Upper lobe of right lung (tissue), 1 donor: ENCODE measurements around the gene GLS2. TPM values are rescaled to one million over a fixed set of nuclear protein-coding genes. Genes with fewer than 3 reads are reported as not detected.
A peak's percentile ranks its signal among the peaks of the same experiment; 100 is the strongest.
"Not testable (repeated sequence)": the region's sequence is repeated elsewhere in the genome, so short reads cannot be mapped to it uniquely, and the experiment has no call there.

Source experiments
- ATAC-seq: fragments of 200-7000 bp; cut with Tn5 transposase; one replicate; pipeline ENCODE4 v1.9.1; 2020; ENCODE audit warnings: mild to moderate bottlenecking, moderate library complexity
- DNase-seq: peaks from one replicate; pipeline ENCODE4 v3.0.0-alpha.2; 2020
- H3K27ac ChIP-seq: fragments of 200-600 bp; one replicate; pipeline ENCODE4 v1.8.0; 2022
- H3K27me3 ChIP-seq: fragments of 200-600 bp; one replicate; pipeline ENCODE4 v1.8.0; 2022; ENCODE audit warnings: mild to moderate bottlenecking
- H3K36me3 ChIP-seq: fragments of 200-600 bp; one replicate; pipeline ENCODE4 v1.8.0; 2022
- H3K4me1 ChIP-seq: fragments of 200-600 bp; one replicate; pipeline ENCODE4 v1.8.0; 2022
- H3K4me3 ChIP-seq: fragments of 200-600 bp; one replicate; pipeline ENCODE4 v1.8.0; 2022; ENCODE audit warnings: mild to moderate bottlenecking
- H3K9me3 ChIP-seq: fragments of 200-600 bp; one replicate; pipeline ENCODE4 v1.8.0; 2022
- CTCF ChIP-seq: fragments of 200-600 bp; IDR thresholded peaks from one replicate; pipeline ENCODE4 v1.8.0; 2022; ENCODE audit warnings: antibody characterized with exemption
- intact Hi-C: fragments of 100-400 bp; cut with DNase I; formaldehyde crosslinking; loops from one replicate; pipeline ENCODE4 v1.11.0; 2022
- total RNA-seq: library from RNA; stranded (reverse); fragmentation: NEBNext Ultra II Directional; extraction: Animal tissue kit (Norgen Biotek cat#: 25700); gene quantifications from one replicate; pipeline ENCODE4 v1.2.1, GENCODE V29; 2021
- donor health status: DM: no; HTN: yes; CAD: no; lungs with severe emphysema.

GLS2 gene
- total RNA-seq, 1 donor from 2014 or later: 5.5 TPM

GRCh38 chr12:56518570-56518969, 30.6 kb upstream of the GLS2 start:
- Histone ChIP-seq H3K4me3 (no peak overlapping the region), H3K27ac (no peak overlapping the region), H3K4me1 (peaks cover 30% of the 10 kb centered on the region), H3K27me3 (no peaks in the 10 kb centered on the region), H3K36me3 (no peaks in the 10 kb centered on the region), H3K9me3 (no peaks in the 10 kb centered on the region)
- no peak for ATAC-seq
- intact Hi-C loops: no loop called here
- no peak for TF ChIP-seq CTCF
- no peak for DNase-seq

GRCh38 chr12:56517854-56518253, 29.9 kb upstream of the GLS2 start:
- no peaks in the 10 kb centered on the region for H3K9me3 ChIP-seq
- no peak overlapping the region for H3K4me3 ChIP-seq
- no peak overlapping the region for H3K27ac ChIP-seq
- no peaks in the 10 kb centered on the region for H3K36me3 ChIP-seq
- no peak for DNase-seq
- intact Hi-C loops: no loop called here
- no peak for ATAC-seq
- no peak for TF ChIP-seq CTCF
- H3K4me1 ChIP-seq: peaks cover 27% of the 10 kb centered on the region
- H3K27me3 ChIP-seq: no peaks in the 10 kb centered on the region

- not testable (repeated sequence) for H3K36me3 ChIP-seq, H3K27ac ChIP-seq, H3K27me3 ChIP-seq, ATAC-seq, H3K4me1 ChIP-seq, H3K9me3 ChIP-seq, DNase-seq, H3K4me3 ChIP-seq
- intact Hi-C loops: loop anchor here (5.0 kb wide), 1 partner anchor 58 kb away; no protein-coding TSS in a partner anchor
These were observed 26.0 kb upstream of the GLS2 start for GRCh38 chr12:56514014-56514318.

- Histone ChIP-seq H3K36me3 (no peaks in the 10 kb centered on the region), H3K4me3 (no peak overlapping the region), H3K27ac (no peak overlapping the region), H3K4me1 (no peaks in the 10 kb centered on the region), H3K9me3 (no peaks in the 10 kb centered on the region), H3K27me3 (no peaks in the 10 kb centered on the region)
- ATAC-seq (no peak), DNase-seq (no peak)
- no peak for TF ChIP-seq CTCF
- intact Hi-C loops: loop anchor here (5.0 kb wide), 1 partner anchor 62 kb away; no protein-coding TSS in a partner anchor
These were observed 22.8 kb upstream of the GLS2 start for GRCh38 chr12:56510786-56511185.

GRCh38 chr12:56499879-56500278, 11.9 kb upstream of the GLS2 start:
- H3K27ac ChIP-seq, H3K4me1 ChIP-seq, intact Hi-C loops, H3K9me3 ChIP-seq, H3K4me3 ChIP-seq, H3K27me3 ChIP-seq, H3K36me3 ChIP-seq, DNase-seq, ATAC-seq: not testable (repeated sequence)

- DNase-seq, H3K9me3 ChIP-seq, H3K4me3 ChIP-seq, H3K4me1 ChIP-seq, intact Hi-C loops, H3K36me3 ChIP-seq, H3K27ac ChIP-seq, H3K27me3 ChIP-seq, ATAC-seq: not testable (repeated sequence)
These were observed 11.5 kb upstream of the GLS2 start for GRCh38 chr12:56499452-56499851.

GRCh38 chr12:56498126-56498902, 10.4 kb upstream of the GLS2 start:
- H3K9me3 ChIP-seq, ATAC-seq, intact Hi-C loops: not testable (repeated sequence)

GRCh38 chr12:56496704-56497103, 8.7 kb upstream of the GLS2 start:
- H3K27me3 ChIP-seq, intact Hi-C loops, H3K36me3 ChIP-seq, H3K4me3 ChIP-seq, H3K27ac ChIP-seq, H3K9me3 ChIP-seq, H3K4me1 ChIP-seq, ATAC-seq: not testable (repeated sequence)
- peak; percentile 70 for DNase-seq
- peak; percentile 31 for TF ChIP-seq CTCF

More at GRCh38 chr12:56498126-56498902, 10.4 kb upstream of the GLS2 start:
- not testable (repeated sequence) for H3K27ac ChIP-seq, H3K27me3 ChIP-seq, H3K4me3 ChIP-seq, H3K36me3 ChIP-seq, DNase-seq, H3K4me1 ChIP-seq

GRCh38 chr12:56494481-56494880, 6.5 kb upstream of the GLS2 start:
- DNase-seq, H3K36me3 ChIP-seq, H3K27ac ChIP-seq, H3K4me1 ChIP-seq, ATAC-seq, intact Hi-C loops, H3K4me3 ChIP-seq, H3K9me3 ChIP-seq, H3K27me3 ChIP-seq: not testable (repeated sequence)

GRCh38 chr12:56494106-56494415, 6.1 kb upstream of the GLS2 start:
- DNase-seq, H3K4me3 ChIP-seq, H3K9me3 ChIP-seq, intact Hi-C loops, H3K27ac ChIP-seq, ATAC-seq, H3K27me3 ChIP-seq, H3K4me1 ChIP-seq, H3K36me3 ChIP-seq: not testable (repeated sequence)
